HL-60 (cell line): ENCODE results near the gene KCNMA1.

Experiments used
- GABPA ChIP-seq: IDR thresholded peaks from 2 replicates; pipeline ENCODE4 v1.6.1; 2012; ENCODE audit warnings: low read depth
- POLR2AphosphoS5 ChIP-seq: IDR thresholded peaks from 2 replicates; pipeline ENCODE4 v1.6.1; 2012; ENCODE audit warnings: low read depth
- SPI1 ChIP-seq: IDR thresholded peaks from 2 replicates; pipeline ENCODE4 v1.6.1; 2012; ENCODE audit warnings: low read depth, mild to moderate bottlenecking, borderline replicate concordance
- TF ChIP-seq, protein P1 (sequence below): IDR thresholded peaks from 2 replicates; pipeline ENCODE4 v1.6.1; 2012; ENCODE audit warnings: low read depth; ENCODE audit not compliant: insufficient replicate concordance
- TF ChIP-seq, protein P2 (sequence below): IDR thresholded peaks from one replicate; pipeline ENCODE4 v1.5.1; 2011; ENCODE audit warnings: low read length, control low read depth, inconsistent platforms; ENCODE audit not compliant: insufficient read depth

DNA sequence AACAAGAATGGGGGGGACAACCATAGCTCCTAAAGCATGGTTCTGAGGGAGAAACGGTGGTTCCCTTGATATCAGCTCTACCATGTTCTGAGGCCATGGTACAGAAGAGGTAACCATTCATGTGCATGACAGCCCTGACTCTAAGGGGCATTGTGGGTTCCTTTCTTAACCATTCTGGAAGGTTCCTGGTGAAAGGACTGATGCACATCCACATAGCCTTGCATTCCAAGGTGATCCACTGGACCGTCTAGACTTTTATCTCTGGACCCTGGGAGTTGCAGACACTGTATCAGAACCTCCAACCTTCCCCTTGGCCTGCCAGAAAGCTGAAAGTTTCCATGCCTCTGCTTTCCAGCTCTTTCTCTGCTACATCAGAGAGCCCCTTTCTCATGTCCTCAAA is 344.3 kb downstream of the KCNMA1 start:
- TF ChIP-seq, protein P1, sequence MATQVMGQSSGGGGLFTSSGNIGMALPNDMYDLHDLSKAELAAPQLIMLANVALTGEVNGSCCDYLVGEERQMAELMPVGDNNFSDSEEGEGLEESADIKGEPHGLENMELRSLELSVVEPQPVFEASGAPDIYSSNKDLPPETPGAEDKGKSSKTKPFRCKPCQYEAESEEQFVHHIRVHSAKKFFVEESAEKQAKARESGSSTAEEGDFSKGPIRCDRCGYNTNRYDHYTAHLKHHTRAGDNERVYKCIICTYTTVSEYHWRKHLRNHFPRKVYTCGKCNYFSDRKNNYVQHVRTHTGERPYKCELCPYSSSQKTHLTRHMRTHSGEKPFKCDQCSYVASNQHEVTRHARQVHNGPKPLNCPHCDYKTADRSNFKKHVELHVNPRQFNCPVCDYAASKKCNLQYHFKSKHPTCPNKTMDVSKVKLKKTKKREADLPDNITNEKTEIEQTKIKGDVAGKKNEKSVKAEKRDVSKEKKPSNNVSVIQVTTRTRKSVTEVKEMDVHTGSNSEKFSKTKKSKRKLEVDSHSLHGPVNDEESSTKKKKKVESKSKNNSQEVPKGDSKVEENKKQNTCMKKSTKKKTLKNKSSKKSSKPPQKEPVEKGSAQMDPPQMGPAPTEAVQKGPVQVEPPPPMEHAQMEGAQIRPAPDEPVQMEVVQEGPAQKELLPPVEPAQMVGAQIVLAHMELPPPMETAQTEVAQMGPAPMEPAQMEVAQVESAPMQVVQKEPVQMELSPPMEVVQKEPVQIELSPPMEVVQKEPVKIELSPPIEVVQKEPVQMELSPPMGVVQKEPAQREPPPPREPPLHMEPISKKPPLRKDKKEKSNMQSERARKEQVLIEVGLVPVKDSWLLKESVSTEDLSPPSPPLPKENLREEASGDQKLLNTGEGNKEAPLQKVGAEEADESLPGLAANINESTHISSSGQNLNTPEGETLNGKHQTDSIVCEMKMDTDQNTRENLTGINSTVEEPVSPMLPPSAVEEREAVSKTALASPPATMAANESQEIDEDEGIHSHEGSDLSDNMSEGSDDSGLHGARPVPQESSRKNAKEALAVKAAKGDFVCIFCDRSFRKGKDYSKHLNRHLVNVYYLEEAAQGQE: no peak
- TF ChIP-seq, protein P2, sequence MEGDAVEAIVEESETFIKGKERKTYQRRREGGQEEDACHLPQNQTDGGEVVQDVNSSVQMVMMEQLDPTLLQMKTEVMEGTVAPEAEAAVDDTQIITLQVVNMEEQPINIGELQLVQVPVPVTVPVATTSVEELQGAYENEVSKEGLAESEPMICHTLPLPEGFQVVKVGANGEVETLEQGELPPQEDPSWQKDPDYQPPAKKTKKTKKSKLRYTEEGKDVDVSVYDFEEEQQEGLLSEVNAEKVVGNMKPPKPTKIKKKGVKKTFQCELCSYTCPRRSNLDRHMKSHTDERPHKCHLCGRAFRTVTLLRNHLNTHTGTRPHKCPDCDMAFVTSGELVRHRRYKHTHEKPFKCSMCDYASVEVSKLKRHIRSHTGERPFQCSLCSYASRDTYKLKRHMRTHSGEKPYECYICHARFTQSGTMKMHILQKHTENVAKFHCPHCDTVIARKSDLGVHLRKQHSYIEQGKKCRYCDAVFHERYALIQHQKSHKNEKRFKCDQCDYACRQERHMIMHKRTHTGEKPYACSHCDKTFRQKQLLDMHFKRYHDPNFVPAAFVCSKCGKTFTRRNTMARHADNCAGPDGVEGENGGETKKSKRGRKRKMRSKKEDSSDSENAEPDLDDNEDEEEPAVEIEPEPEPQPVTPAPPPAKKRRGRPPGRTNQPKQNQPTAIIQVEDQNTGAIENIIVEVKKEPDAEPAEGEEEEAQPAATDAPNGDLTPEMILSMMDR: no peak
- TF ChIP-seq POLR2AphosphoS5 (no peak), GABPA (no peak), SPI1 (no peak)
